SU-DHL-6 (cell line): ENCODE results near the gene AMELY.

ENCODE experiments used
- CTCF ChIP-seq: fragments of 200-600 bp; sonication (generic); IDR thresholded peaks from one replicate; pipeline ENCODE4 v1.5.1; 2017; ENCODE audit warnings: antibody characterized with exemption, mild to moderate bottlenecking, low read length, moderate library complexity; ENCODE audit not compliant: insufficient read depth, poor library complexity, severe bottlenecking
- EZH2phosphoT487 ChIP-seq: fragments of 200-600 bp; sonication (generic), shearing (Covaris generic); conservative IDR thresholded peaks from 2 replicates; pipeline ENCODE4 v1.6.1; 2018; ENCODE audit warnings: mild to moderate bottlenecking, antibody characterized with exemption, low read length, moderate library complexity, mixed read lengths

- TF ChIP-seq EZH2phosphoT487 (no peak), CTCF (no peak)
Measured at GRCh38 chrY:6849384-6849783, 62.2 kb downstream of the AMELY start.
